Hypothalamus (tissue), 51 donors: Measurements from ENCODE around the gene CLUH.
"Not testable (repeated sequence)": the region's sequence is repeated elsewhere in the genome, so short reads cannot be mapped to it uniquely, and the experiment has no call there.

Experiments used
- DNase-seq, 51 donors: peaks; one replicate each; lab custom pipeline; 2025; lab: John Stamatoyannopoulos, UW

CLUH gene

DNA sequence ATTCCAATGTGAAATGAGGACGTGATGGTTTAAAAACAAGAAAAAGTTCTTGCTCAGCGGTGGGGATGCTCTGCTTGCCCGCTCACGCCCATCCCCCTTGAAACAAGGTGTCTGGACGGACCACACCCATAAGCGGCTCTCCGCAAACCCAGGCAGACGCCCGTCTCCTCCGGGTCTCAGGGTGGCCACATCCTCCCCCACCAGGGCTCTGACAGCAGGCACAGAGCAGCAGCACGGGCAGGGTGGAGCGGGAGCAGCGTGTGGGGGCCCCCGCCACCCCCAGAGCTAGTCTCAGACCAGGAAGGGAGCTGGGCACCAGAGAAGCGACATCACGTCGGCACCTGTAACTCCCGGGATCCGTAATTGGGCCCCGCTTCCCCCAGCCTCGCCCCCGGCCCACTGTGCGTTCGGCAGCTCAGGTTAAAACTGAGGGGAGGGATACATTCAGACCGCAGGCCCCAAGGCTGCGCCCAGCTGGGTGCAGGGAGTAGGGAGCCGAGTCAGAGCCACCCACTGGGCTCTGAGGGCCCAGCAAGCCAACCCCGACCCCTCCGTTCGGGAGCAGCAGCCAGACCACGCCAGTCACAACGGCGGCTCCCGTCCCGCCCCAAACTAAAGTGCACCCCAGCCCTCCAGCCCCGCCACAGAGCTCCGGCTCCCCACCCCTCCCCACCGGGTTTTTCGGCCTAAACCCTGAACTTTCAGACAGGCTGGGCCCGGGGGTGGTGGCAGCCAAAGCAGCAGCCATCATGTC, 22.0 kb downstream of the CLUH start:
- no peak for DNase-seq

DNA sequence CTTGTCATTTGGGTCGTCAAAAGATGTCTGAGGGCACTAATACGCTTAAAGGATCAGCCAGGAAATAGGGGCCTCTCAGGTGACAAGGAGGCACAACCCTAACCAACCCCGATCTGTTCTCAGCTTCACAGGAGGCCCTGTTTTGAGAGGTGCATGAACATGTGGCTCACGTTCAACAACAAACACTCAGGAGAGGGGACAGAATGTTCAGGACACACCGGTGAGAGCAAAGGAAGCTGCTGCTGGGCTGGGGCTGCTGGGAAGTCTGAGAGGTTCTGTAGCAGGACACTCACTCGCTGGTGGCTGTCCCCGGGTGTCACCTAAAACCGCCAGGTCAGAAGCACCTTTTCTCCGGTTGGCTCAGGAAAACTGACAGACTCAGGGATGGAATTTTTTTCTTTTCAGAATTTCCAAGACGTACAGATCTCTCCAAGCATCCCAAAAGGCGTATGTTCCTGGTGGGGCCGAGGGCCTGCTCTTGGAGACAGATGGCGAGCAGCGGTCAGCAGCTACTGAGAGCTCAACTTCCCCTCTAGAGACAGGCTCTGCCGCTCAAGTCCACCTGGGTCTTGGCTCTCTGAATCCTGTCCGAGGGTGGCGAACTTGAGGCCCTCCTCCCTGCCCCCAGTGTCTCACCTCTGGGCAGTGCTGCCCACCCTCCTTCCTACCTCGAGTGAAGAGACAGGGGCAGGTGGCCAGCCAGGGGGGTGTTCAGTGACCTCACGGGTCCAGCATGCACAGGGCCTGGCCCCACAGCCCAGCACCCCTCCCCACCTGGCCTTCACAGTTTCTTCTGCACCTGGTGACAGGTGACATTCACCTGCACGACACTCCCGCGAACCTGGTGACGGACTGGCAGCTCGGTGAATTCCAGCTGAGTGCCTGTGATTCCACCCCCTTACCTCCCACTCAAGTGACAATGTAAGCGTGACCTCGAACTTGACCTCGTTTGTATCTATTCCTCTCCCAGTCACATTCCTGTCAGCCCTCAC, 22.9 kb downstream of the CLUH start:
- DNase-seq, result peak in 1 of 51 donors; percentile 6

- DNase-seq, result no peak
These were observed 24.5 kb downstream of the CLUH start for GRCh38 chr17:2687074-2687418.

DNA sequence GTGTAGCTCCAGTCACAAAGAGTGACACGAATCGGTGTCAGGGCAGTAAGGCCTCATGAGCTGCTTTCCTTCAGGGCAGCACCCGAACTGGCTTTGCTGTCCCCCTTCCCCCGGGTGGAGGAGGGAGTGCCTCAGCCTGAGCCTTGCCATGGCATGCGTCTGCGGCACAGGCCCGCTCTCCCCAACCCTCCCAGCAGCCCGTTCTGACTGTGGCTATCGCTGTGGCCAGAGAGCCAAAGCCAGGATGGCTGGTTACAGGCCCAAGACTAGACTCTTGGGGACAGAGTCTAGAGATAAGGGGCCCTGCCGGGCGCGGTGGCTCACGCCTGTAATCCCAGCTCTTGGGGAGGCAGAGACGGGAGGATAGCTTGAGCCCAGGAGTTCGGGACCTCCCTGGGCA, 25.9 kb downstream of the CLUH start:
- DNase-seq, result no peak

DNA sequence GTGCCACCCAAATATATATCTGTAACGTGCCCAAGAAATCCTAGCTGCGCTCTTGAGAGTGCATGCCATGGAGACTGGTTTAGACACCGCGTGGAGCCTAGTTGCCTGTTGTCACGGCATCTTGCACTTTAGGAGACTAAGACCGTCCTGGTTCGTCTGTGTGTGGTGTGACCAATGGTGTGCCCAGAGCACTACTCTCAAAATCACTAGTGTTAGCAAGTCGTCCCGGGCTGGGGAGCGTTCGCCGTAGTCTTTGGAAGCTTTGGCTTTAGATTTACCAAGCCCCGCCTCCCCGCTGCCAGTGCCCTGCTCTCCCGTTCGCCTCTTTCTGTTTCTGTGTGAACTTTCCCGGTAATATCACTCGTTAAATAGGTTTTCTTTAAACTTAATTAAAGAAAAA, 27.0 kb downstream of the CLUH start:
- DNase-seq, result no peak

- DNase-seq, result no peak
These were observed 27.7 kb downstream of the CLUH start for GRCh38 chr17:2683912-2684311.

- DNase-seq, result no peak
These were observed 29.2 kb downstream of the CLUH start for GRCh38 chr17:2682176-2682938.

DNA sequence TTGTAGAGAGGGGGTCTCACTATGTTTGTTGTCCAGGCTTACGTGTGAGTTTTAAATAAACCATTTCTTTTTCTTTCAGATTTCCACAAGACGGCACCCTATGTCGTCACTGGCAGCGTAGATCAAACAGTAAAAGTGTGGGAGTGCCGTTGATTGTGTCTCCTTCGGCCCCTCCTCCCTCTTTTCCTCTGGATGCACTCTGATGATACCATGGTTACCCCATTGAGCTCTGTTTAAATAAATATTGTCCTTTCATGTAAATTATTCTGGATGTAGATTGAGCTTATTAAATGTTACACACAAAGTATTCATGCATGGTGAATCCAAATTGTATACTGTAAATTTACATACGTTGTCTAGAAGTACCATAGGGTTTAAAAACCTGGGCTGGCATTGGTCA, 29.9 kb downstream of the CLUH start:
- no peak for DNase-seq

GRCh38 chr17:2680961-2681360, 30.6 kb downstream of the CLUH start:
- DNase-seq, result no peak

DNA sequence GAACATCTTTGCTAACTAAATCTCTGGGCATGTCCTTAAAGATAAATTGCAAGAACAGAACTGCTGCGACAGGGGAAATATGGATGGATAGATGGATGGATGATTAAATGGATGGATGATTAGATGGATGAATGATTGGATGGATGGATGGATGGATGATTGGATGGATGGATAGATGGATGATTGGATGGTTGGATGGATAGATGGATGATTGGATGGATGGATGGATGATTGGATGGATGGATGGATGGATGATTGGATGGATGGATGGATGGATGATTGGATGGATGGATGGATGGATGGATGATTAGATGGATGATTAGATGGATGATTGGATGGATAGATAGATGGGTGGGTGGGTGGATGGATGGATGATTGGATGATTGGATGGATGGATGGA, 32.3 kb downstream of the CLUH start:
- not testable (repeated sequence) for DNase-seq

- no peak for DNase-seq
These were observed 39.5 kb downstream of the CLUH start for GRCh38 chr17:2672026-2672425.

DNA sequence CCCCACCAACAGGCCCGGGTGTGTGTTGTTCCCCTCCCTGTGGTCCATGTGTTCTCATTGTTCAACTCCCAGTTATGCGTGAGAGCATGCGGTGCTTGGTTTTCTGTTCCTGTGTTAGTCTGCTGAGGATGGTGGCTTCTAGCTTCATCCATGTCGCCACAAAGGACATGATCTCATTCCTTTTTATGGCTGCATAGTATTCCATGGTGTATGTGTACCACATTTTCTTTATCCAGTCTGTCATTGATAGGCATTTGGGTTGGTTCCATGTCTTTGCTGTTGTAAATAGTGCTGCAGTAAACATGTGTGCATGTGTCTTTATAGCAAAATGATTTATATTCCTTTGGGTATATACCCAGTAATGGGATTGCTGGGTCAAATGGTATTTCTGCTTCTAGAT, 51.2 kb downstream of the CLUH start:
- DNase-seq, result not testable (repeated sequence)

GRCh38 chr17:2659337-2659736, 52.2 kb downstream of the CLUH start:
- DNase-seq, result not testable (repeated sequence)

GRCh38 chr17:2656283-2656682, 55.3 kb downstream of the CLUH start:
- no peak for DNase-seq

- DNase-seq, result no peak
These were observed 56.0 kb downstream of the CLUH start for GRCh38 chr17:2655546-2655945.

DNA sequence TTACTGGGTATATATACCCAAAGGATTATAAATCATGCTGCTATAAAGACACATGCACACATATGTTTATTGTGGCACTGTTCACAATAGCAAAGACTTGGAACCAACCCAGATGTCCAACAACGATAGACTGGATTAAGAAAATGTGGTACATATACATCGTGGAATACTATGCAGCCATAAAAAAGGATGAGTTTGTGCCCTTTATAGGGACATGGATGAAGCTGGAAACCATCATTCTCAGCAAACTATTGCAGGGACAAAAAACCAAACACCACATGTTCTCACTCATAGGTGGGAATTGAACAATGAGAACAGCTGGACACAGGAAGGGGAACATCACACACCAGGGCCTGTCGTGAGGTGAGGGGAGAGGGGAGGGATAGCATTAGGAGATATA, 58.7 kb downstream of the CLUH start:
- not testable (repeated sequence) for DNase-seq

DNA sequence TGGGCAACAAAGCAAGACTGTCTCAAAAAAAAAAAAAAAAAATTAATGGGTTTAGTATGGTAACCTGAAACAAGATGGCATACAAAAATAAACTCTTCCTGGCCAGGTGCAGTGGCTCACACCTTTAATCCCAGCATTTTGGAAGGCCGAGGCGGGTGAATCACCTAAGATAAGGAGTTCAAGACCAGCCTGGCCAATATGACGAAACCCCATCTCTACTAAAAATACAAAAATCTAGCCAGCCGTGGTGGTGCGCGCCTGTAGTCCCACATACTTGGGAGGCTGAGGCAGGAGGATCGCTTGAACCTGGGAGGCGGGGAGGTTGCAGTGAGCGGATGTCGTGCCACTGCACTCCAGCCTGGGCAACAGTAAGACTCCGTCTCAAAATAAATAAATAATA, 62.4 kb downstream of the CLUH start:
- DNase-seq, result no peak

DNA sequence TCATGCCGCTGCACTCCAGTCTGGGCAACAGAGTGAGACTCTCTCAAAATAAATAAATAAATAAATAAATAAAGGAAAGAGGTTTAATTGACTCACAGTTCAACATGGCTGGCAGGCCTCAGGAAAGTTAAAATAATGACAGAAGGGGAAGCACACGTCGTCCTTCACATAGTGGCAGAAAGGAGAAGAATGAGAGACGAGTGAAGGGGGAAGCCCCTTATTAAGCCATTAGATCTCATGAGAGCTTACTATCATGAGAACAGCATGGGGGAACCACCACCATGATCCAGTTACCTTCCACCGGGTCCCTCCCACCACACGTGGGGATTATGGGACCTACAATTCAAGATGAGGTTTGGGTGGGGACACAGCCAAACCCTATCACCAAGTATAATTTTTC, 63.6 kb downstream of the CLUH start:
- no peak for DNase-seq

DNA sequence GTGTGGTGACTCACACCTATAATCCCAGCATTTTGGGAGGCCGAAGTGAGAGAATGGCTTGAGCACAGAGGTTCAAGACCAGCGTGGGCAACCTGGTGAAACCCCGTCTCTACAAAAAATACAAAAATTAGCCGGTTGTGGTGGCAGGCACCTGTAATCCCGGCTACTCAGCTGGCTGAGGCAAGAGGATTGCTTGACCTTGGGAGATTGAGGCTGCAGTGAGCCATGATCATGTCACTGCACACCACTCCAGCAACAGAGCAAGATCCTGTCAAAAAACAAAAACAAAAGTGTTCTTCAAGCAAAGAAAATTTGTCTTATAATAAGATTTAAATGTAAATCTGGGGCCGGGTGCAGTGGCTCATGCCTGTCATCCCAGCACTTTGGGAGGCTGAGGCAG, 66.6 kb downstream of the CLUH start:
- DNase-seq, result no peak
